Ecto neural progenitor cell (in vitro differentiated cells): Measurements from ENCODE around the gene MRPL34.
A peak's percentile ranks its signal among the peaks of the same experiment; 100 is the strongest.
"Not testable (repeated sequence)": the region's sequence is repeated elsewhere in the genome, so short reads cannot be mapped to it uniquely, and the experiment has no call there.

Experiments
- DNase-seq: peaks from one replicate; pipeline ENCODE4 v3.0.0-alpha.2; 2018; ENCODE audit warnings: low spot score

Gene MRPL34

GRCh38 chr19:17285415-17286135 is 20.1 kb upstream of the MRPL34 start:
- DNase-seq = no peak

- DNase-seq = no peak
Observed at GRCh38 chr19:17286263-17286662, 19.4 kb upstream of the MRPL34 start.

GRCh38 chr19:17286752-17287151 is 18.9 kb upstream of the MRPL34 start:
- DNase-seq = no peak

GRCh38 chr19:17289489-17289888 is 16.2 kb upstream of the MRPL34 start:
- DNase-seq = peak; percentile 87

GRCh38 chr19:17292301-17293074 is 13.2 kb upstream of the MRPL34 start:
- DNase-seq = peak; percentile 87

- no peak for DNase-seq
Observed at GRCh38 chr19:17293605-17294004, 12.1 kb upstream of the MRPL34 start.

GRCh38 chr19:17294051-17294891 is 11.4 kb upstream of the MRPL34 start:
- DNase-seq = peak; percentile 86

GRCh38 chr19:17295551-17295950 is 10.1 kb upstream of the MRPL34 start:
- not testable (repeated sequence) for DNase-seq

GRCh38 chr19:17296273-17296672 is 9.4 kb upstream of the MRPL34 start:
- DNase-seq = no peak

- DNase-seq = no peak
Observed at GRCh38 chr19:17296976-17297375, 8.7 kb upstream of the MRPL34 start.

- DNase-seq = no peak
Observed at GRCh38 chr19:17300992-17301619, 4.6 kb upstream of the MRPL34 start.

GRCh38 chr19:17302391-17303166 is 3.1 kb upstream of the MRPL34 start:
- DNase-seq = no peak

- DNase-seq = peak; percentile 97
Observed at GRCh38 chr19:17303167-17303939, 2.3 kb upstream of the MRPL34 start, which contains the start of gene ABHD8. Gene ABHD8, minus strand, starts transcription at chr19:17303425. Its CDS starts 1,809 bp downstream, at chr19:17301616.

GRCh38 chr19:17303940-17304267 is 1.8 kb upstream of the MRPL34 start:
- DNase-seq = no peak

- DNase-seq = peak; percentile 44
Observed at GRCh38 chr19:17304386-17305215, 1.1 kb upstream of the MRPL34 start.

- no peak for DNase-seq
Observed at GRCh38 chr19:17305216-17305516, 506 bp upstream of the MRPL34 start.

GRCh38 chr19:17306285-17306714 is 628 bp downstream of the MRPL34 start:
- DNase-seq = no peak

- no peak for DNase-seq
Observed at GRCh38 chr19:17307876-17308377, 2.3 kb downstream of the MRPL34 start.

- peak; percentile 99 for DNase-seq
Observed at GRCh38 chr19:17309198-17309964, 3.7 kb downstream of the MRPL34 start, which contains the start of gene DDA1. Gene DDA1, plus strand, starts transcription at chr19:17309563. Its CDS starts 92 bp downstream, at chr19:17309655.
